DMS 273 (cell line): ENCODE results near the gene CHFR.
"Not testable (repeated sequence)": the region's sequence is repeated elsewhere in the genome, so short reads cannot be mapped to it uniquely, and the experiment has no call there.

ENCODE experiments used
- DNase-seq: peaks from one replicate; lab custom pipeline; 2025; ENCODE audit not compliant: unreplicated experiment; lab: John Stamatoyannopoulos, UW

Gene CHFR

GRCh38 chr12:132881818-132882217 is 5.6 kb downstream of the CHFR start:
- DNase-seq, result no peak

- not testable (repeated sequence) for DNase-seq
These were observed 12.8 kb downstream of the CHFR start for GRCh38 chr12:132874620-132875019.

GRCh38 chr12:132874175-132874574 is 13.2 kb downstream of the CHFR start:
- no peak for DNase-seq

- no peak for DNase-seq
These were observed 13.7 kb downstream of the CHFR start for GRCh38 chr12:132873724-132874123.

GRCh38 chr12:132872975-132873421 is 14.4 kb downstream of the CHFR start:
- DNase-seq, result no peak

GRCh38 chr12:132872073-132872855 is 15.1 kb downstream of the CHFR start:
- DNase-seq, result no peak

GRCh38 chr12:132869551-132869950 is 17.9 kb downstream of the CHFR start:
- no peak for DNase-seq

- no peak for DNase-seq
These were observed 21.1 kb downstream of the CHFR start for GRCh38 chr12:132866251-132866828.

- no peak for DNase-seq
These were observed 25.8 kb downstream of the CHFR start for GRCh38 chr12:132861558-132861957.

- no peak for DNase-seq
These were observed 28.6 kb downstream of the CHFR start for GRCh38 chr12:132858718-132859266.

- DNase-seq, result not testable (repeated sequence)
These were observed 30.4 kb downstream of the CHFR start for GRCh38 chr12:132857019-132857418.

- no peak for DNase-seq
These were observed 30.8 kb downstream of the CHFR start for GRCh38 chr12:132856581-132856980.

- not testable (repeated sequence) for DNase-seq
These were observed 32.2 kb downstream of the CHFR start for GRCh38 chr12:132855211-132855610.

GRCh38 chr12:132853285-132854092 is 33.9 kb downstream of the CHFR start:
- no peak for DNase-seq

- no peak for DNase-seq
These were observed 34.9 kb downstream of the CHFR start for GRCh38 chr12:132852496-132852895.

- no peak for DNase-seq
These were observed 35.9 kb downstream of the CHFR start for GRCh38 chr12:132851465-132851864.

- DNase-seq, result no peak
These were observed 37.1 kb downstream of the CHFR start for GRCh38 chr12:132850291-132850690.

GRCh38 chr12:132848521-132848920 is 38.9 kb downstream of the CHFR start:
- no peak for DNase-seq

GRCh38 chr12:132847363-132848356 is 39.7 kb downstream of the CHFR start:
- DNase-seq, result no peak

- not testable (repeated sequence) for DNase-seq
These were observed 42.7 kb downstream of the CHFR start for GRCh38 chr12:132844681-132845080.
